H9 (cell line): ENCODE results near the gene SFN. TPM values are rescaled to one million over a fixed set of nuclear protein-coding genes. Genes with fewer than 3 reads are reported as not detected.

Experiments
- DNase-seq: peaks from one replicate; pipeline ENCODE4 v3.0.0-alpha.2; 2017
- H2AFZ ChIP-seq: one replicate; pipeline ENCODE4 v1.6.1; 2013; ENCODE audit warnings: mild to moderate bottlenecking, low read length, control low read depth, moderate library complexity
- H2AK5ac ChIP-seq: 2 replicates; pipeline ENCODE4 v1.6.1; 2013; ENCODE audit warnings: low read length, control low read depth, mixed read lengths; ENCODE audit not compliant: insufficient read length
- H2BK120ac ChIP-seq: one replicate; pipeline ENCODE4 v1.6.1; 2013; ENCODE audit warnings: low read depth, mild to moderate bottlenecking, low read length, control low read depth, inconsistent platforms; ENCODE audit not compliant: poor library complexity, severe bottlenecking
- H2BK12ac ChIP-seq: 2 replicates; pipeline ENCODE4 v1.6.1; 2013; ENCODE audit warnings: low read length, control low read depth, mixed read lengths, low read depth; ENCODE audit not compliant: insufficient read length
- H2BK15ac ChIP-seq: 2 replicates; pipeline ENCODE4 v1.6.1; 2013; ENCODE audit warnings: low read depth, low read length, control low read depth
- H2BK20ac ChIP-seq: one replicate; pipeline ENCODE4 v1.6.1; 2013; ENCODE audit warnings: low read depth, mild to moderate bottlenecking, low read length, control low read depth, inconsistent platforms; ENCODE audit not compliant: poor library complexity, severe bottlenecking
- H2BK5ac ChIP-seq: 2 replicates; pipeline ENCODE4 v1.6.1; 2013; ENCODE audit warnings: low read length, control low read depth, mixed read lengths; ENCODE audit not compliant: insufficient read length
- H3K14ac ChIP-seq: 2 replicates; pipeline ENCODE4 v1.6.1; 2013; ENCODE audit warnings: low read length, control low read depth; ENCODE audit not compliant: insufficient read depth
- H3K18ac ChIP-seq: 2 replicates; pipeline ENCODE4 v1.6.1; 2013; ENCODE audit warnings: low read depth, mild to moderate bottlenecking, mixed read lengths, low read length, control low read depth; ENCODE audit not compliant: insufficient read length
- H3K23ac ChIP-seq: 2 replicates; pipeline ENCODE4 v1.6.1; 2013; ENCODE audit warnings: low read length, control low read depth, mixed read lengths, low read depth; ENCODE audit not compliant: insufficient read length
- H3K23me2 ChIP-seq: 2 replicates; pipeline ENCODE4 v1.6.1; 2013; ENCODE audit warnings: low read depth, mild to moderate bottlenecking, mixed read lengths, low read length, control low read depth; ENCODE audit not compliant: insufficient read length, poor library complexity, severe bottlenecking
- H3K27ac ChIP-seq: 2 replicates; pipeline ENCODE4 v1.5.1; 2013; ENCODE audit warnings: low read length, control low read depth, mixed read lengths, low read depth; ENCODE audit not compliant: insufficient read length
- H3K27me3 ChIP-seq: 2 replicates; pipeline ENCODE4 v1.6.1; 2013; ENCODE audit warnings: low read length, control low read depth, inconsistent platforms; ENCODE audit not compliant: insufficient read depth
- H3K4ac ChIP-seq: 2 replicates; pipeline ENCODE4 v1.6.1; 2013; ENCODE audit warnings: low read depth, mild to moderate bottlenecking, control low read depth, inconsistent platforms, low read length, moderate library complexity
- H3K4me1 ChIP-seq: 2 replicates; pipeline ENCODE4 v1.6.1; 2013; ENCODE audit warnings: low read length, control low read depth, inconsistent platforms; ENCODE audit not compliant: insufficient read depth
- H3K4me2 ChIP-seq: 2 replicates; pipeline ENCODE4 v1.6.1; 2013; ENCODE audit warnings: low read length, control low read depth, mixed read lengths; ENCODE audit not compliant: insufficient read length, insufficient read depth
- H3K56ac ChIP-seq: 2 replicates; pipeline ENCODE4 v1.6.1; 2013; ENCODE audit warnings: low read depth, mild to moderate bottlenecking, mixed read lengths, low read length, control low read depth; ENCODE audit not compliant: insufficient read length
- H3K79me1 ChIP-seq: 2 replicates; pipeline ENCODE4 v1.6.1; 2013; ENCODE audit warnings: low read depth, mild to moderate bottlenecking, moderate library complexity, low read length, control low read depth, inconsistent platforms; ENCODE audit not compliant: insufficient read depth, poor library complexity, severe bottlenecking
- H3K79me2 ChIP-seq: 2 replicates; pipeline ENCODE4 v1.6.1; 2013; ENCODE audit warnings: low read length, control low read depth, inconsistent platforms; ENCODE audit not compliant: insufficient read depth
- H3K9ac ChIP-seq: 2 replicates; pipeline ENCODE4 v1.6.1; 2013; ENCODE audit warnings: low read length, control low read depth, mixed read lengths; ENCODE audit not compliant: insufficient read length; ENCODE audit errors: extremely low read depth
- H3K9me3 ChIP-seq: one replicate; pipeline ENCODE4 v1.6.1; 2013; ENCODE audit warnings: low read depth, low read length, inconsistent platforms; ENCODE audit not compliant: control insufficient read depth
- H3T11ph ChIP-seq: one replicate; pipeline ENCODE4 v1.6.1; 2013; ENCODE audit warnings: mild to moderate bottlenecking, low read length, control low read depth, inconsistent platforms
- H4K20me1 ChIP-seq: one replicate; pipeline ENCODE4 v1.6.1; 2013; ENCODE audit not compliant: control insufficient read depth, insufficient read length, insufficient read depth
- H4K5ac ChIP-seq: 2 replicates; pipeline ENCODE4 v1.6.1; 2013; ENCODE audit warnings: low read depth, mild to moderate bottlenecking, mixed read lengths, low read length, control low read depth; ENCODE audit not compliant: insufficient read length
- H4K8ac ChIP-seq: replicated peaks from 2 replicates; pipeline ENCODE4 v1.6.1; 2013; ENCODE audit warnings: low read length, control low read depth, mixed read lengths, low read depth; ENCODE audit not compliant: insufficient read length
- H4K91ac ChIP-seq: 2 replicates; pipeline ENCODE4 v1.6.1; 2013; ENCODE audit warnings: low read depth, mild to moderate bottlenecking, moderate library complexity, mixed read lengths, low read length, control low read depth; ENCODE audit not compliant: insufficient read length
- H3K27ac Mint-ChIP-seq, 3 experiments: 2 replicates in 2 of 3; 3 replicates in 1 of 3; pipeline ENCODE4 v1.8.0; 2020 to 2021; ENCODE audit warnings: mixed read lengths in 3 of 3, mild to moderate bottlenecking in 1 of 3, moderate library complexity in 1 of 3
- H3K27me3 Mint-ChIP-seq: 2 replicates; pipeline ENCODE4 v1.8.0; 2021; ENCODE audit warnings: low read depth, mild to moderate bottlenecking, moderate library complexity, mixed read lengths
- H3K36me3 Mint-ChIP-seq, 3 experiments: 2 replicates in 2 of 3; 3 replicates in 1 of 3; pipeline ENCODE4 v1.8.0; 2020 to 2021; ENCODE audit warnings: low read depth in 3 of 3, mixed read lengths in 3 of 3; ENCODE audit not compliant: insufficient read depth in 1 of 3
- H3K4me1 Mint-ChIP-seq, 2 experiments: 2 replicates each; pipeline ENCODE4 v1.8.0; 2020; ENCODE audit warnings: mixed read lengths in 2 of 2
- H3K4me3 Mint-ChIP-seq, 2 experiments: 2 replicates in 1 of 2; 3 replicates in 1 of 2; pipeline ENCODE4 v1.8.0; 2020 to 2021; ENCODE audit warnings: mild to moderate bottlenecking in 2 of 2, mixed read lengths in 2 of 2, moderate library complexity in 1 of 2
- H3K9me3 Mint-ChIP-seq, 2 experiments: 2 replicates in 1 of 2; 3 replicates in 1 of 2; pipeline ENCODE4 v1.8.0; 2020; ENCODE audit warnings: mild to moderate bottlenecking in 2 of 2, mixed read lengths in 2 of 2, moderate library complexity in 1 of 2
- CTCF ChIP-seq: fragments of 200-600 bp; sonication (generic); conservative IDR thresholded peaks from 3 replicates; pipeline ENCODE4 v1.8.0; 2021; ENCODE audit warnings: antibody characterized with exemption, mild to moderate bottlenecking
- WGBS: extraction: QIAGEN DNeasy Blood & Tissue Kit; methylation state at CpG from one replicate; pipeline ENCODE4 v1.1.7; 2013; ENCODE audit warnings: missing lambda C conversion rate, low lambda C conversion rate, mixed read lengths; ENCODE audit not compliant: insufficient read length; ENCODE audit errors: extremely low coverage; 5-methylcytosine and 5-hydroxymethylcytosine counted together
- total RNA-seq: library from RNA; stranded (reverse); gene quantifications from 2 replicates; pipeline ENCODE4 v1.2.1, GENCODE V29; 2021

SFN gene
- total RNA-seq, 1 experiment from 2014 or later: 4.3 TPM

DNA sequence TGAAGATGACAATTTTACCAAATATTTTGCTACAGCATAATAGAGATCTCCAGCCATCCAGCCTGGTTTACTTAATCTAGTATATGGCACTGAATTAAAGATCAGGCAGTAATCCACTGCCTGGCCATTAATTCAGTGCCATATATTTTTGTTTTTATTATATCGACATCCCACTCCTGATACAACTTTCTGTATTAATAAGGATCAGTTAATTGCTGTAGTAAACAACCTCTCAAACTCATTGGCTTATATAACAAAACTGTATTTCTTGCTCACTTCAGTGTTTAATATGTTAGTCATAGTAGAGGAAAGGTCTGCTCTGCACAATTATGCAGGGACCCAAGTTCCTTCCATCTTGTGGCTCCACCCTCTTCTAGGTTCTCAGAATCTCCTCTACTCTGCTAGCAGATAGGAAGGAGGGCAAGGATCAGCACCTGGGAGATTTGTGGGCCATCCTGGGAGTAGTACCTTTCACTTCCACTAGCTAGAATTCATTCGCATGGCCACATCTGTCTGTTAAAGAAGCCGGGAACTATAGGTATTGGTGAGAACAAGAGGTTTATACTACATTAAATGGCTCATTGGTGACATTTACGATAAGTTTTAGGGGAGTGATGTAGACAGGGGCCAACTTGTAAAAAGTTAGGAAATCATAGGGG is 40.1 kb upstream of the SFN start:
- no peak overlapping the region for H2BK12ac ChIP-seq
- no peak overlapping the region for H4K8ac ChIP-seq
- H3K23ac ChIP-seq: no peak overlapping the region
- peaks cover 16 to 21% of the 10 kb centered on the region in 2 experiments for H3K4me1 Mint-ChIP-seq
- no peaks in the 10 kb centered on the region for H4K20me1 ChIP-seq
- no peak overlapping the region for H3K4ac ChIP-seq
- H3T11ph ChIP-seq: no peak overlapping the region
- H3K4me2 ChIP-seq: no peak overlapping the region
- no peaks in the 10 kb centered on the region for H3K27me3 ChIP-seq
- no peak overlapping the region for H3K9ac ChIP-seq
- DNase-seq: no peak
- peaks cover 4 to 9% of the 10 kb centered on the region in 2 experiments; a peak in 4 of 5 replicates for H3K9me3 Mint-ChIP-seq
- no peak overlapping the region for H3K27ac Mint-ChIP-seq
- H3K4me1 ChIP-seq: no peaks in the 10 kb centered on the region
- H3K14ac ChIP-seq: no peak overlapping the region
- H3K79me1 ChIP-seq: no peaks in the 10 kb centered on the region
- no peak overlapping the region for H2AK5ac ChIP-seq
- no peaks in the 10 kb centered on the region for H3K9me3 ChIP-seq
- peaks cover 6% of the 10 kb centered on the region for H3K27me3 Mint-ChIP-seq
- no peak overlapping the region for H2AFZ ChIP-seq
- H3K18ac ChIP-seq: no peak overlapping the region
- H3K27ac ChIP-seq: no peak overlapping the region
- H4K91ac ChIP-seq: no peak overlapping the region
- no peak overlapping the region for H2BK5ac ChIP-seq
- no peak overlapping the region for H4K5ac ChIP-seq
- H3K36me3 Mint-ChIP-seq: peaks cover 0 to 6% (median 3%) of the 10 kb centered on the region in 3 experiments; a peak in 5 of 7 replicates
- H2BK20ac ChIP-seq: no peak overlapping the region
- peaks cover 7% of the 10 kb centered on the region for H3K23me2 ChIP-seq
- no peak; the same call in 2 of the 3 replicates for TF ChIP-seq CTCF
- H2BK15ac ChIP-seq: no peak overlapping the region
- no peak overlapping the region for H3K4me3 Mint-ChIP-seq
- H2BK120ac ChIP-seq: no peak overlapping the region
- H3K56ac ChIP-seq: no peak overlapping the region
- H3K79me2 ChIP-seq: no peaks in the 10 kb centered on the region
- no CpG with 5 or more reads among the region's 4 CpGs for WGBS
